ENCODE measurements around the gene SCRN2. TPM values are rescaled to one million over a fixed set of nuclear protein-coding genes. Genes with fewer than 3 reads are reported as not detected.

SCRN2 gene
- total RNA-seq, 1 donor from 2014 or later, result 44.8 TPM

- peak within 1 kb of the TSS; percentile 54 for H3K27ac Mint-ChIP-seq (ENCODE audit: unreplicated experiment)
- peak within 1 kb of the TSS; percentile 93 for H3K4me3 Mint-ChIP-seq (ENCODE audit: unreplicated experiment)
- H3K27me3 Mint-ChIP-seq (ENCODE audit: unreplicated experiment), result peaks cover 11% of the 10 kb centered on the region
- TF ChIP-seq, protein P1, sequence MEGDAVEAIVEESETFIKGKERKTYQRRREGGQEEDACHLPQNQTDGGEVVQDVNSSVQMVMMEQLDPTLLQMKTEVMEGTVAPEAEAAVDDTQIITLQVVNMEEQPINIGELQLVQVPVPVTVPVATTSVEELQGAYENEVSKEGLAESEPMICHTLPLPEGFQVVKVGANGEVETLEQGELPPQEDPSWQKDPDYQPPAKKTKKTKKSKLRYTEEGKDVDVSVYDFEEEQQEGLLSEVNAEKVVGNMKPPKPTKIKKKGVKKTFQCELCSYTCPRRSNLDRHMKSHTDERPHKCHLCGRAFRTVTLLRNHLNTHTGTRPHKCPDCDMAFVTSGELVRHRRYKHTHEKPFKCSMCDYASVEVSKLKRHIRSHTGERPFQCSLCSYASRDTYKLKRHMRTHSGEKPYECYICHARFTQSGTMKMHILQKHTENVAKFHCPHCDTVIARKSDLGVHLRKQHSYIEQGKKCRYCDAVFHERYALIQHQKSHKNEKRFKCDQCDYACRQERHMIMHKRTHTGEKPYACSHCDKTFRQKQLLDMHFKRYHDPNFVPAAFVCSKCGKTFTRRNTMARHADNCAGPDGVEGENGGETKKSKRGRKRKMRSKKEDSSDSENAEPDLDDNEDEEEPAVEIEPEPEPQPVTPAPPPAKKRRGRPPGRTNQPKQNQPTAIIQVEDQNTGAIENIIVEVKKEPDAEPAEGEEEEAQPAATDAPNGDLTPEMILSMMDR (IDR thresholded peaks at IDR 0.05; ENCODE audit: unreplicated experiment), result no peak
- peaks cover 66% of the 10 kb centered on the region for H3K4me1 Mint-ChIP-seq (ENCODE audit: unreplicated experiment)
- peak; percentile 70 for DNase-seq (ENCODE audit: low spot score)
- H3K36me3 Mint-ChIP-seq (ENCODE audit: low read depth, unreplicated experiment), result peaks cover 12% of the 10 kb centered on the region
- no peaks in the 10 kb centered on the region for H3K9me3 Mint-ChIP-seq (ENCODE audit: unreplicated experiment)
Observed at GRCh38 chr17:47850692-47851573, 9.9 kb upstream of the SCRN2 start, which contains the start of gene SP6. Gene SP6 (minus strand): TSS chr17:47851163. CDS start chr17:47848429, 2,734 bp downstream.

GRCh38 chr17:47850373-47850691 is 9.3 kb upstream of the SCRN2 start:
- TF ChIP-seq, protein P1 (IDR thresholded peaks at IDR 0.05; ENCODE audit: unreplicated experiment), result no peak
- no peaks in the 10 kb centered on the region for H3K9me3 Mint-ChIP-seq (ENCODE audit: unreplicated experiment)
- DNase-seq (ENCODE audit: low spot score), result no peak
- peak overlapping the region; percentile 93 for H3K4me3 Mint-ChIP-seq (ENCODE audit: unreplicated experiment)
- H3K4me1 Mint-ChIP-seq (ENCODE audit: unreplicated experiment), result peaks cover 63% of the 10 kb centered on the region
- H3K27me3 Mint-ChIP-seq (ENCODE audit: unreplicated experiment), result peaks cover 10% of the 10 kb centered on the region
- H3K36me3 Mint-ChIP-seq (ENCODE audit: low read depth, unreplicated experiment), result peaks cover 12% of the 10 kb centered on the region
- no peak overlapping the region for H3K27ac Mint-ChIP-seq (ENCODE audit: unreplicated experiment)

- H3K9me3 Mint-ChIP-seq (ENCODE audit: unreplicated experiment), result no peaks in the 10 kb centered on the region
- peaks cover 48% of the 10 kb centered on the region for H3K4me1 Mint-ChIP-seq (ENCODE audit: unreplicated experiment)
- peaks cover 8% of the 10 kb centered on the region for H3K36me3 Mint-ChIP-seq (ENCODE audit: low read depth, unreplicated experiment)
- peaks cover 6% of the 10 kb centered on the region for H3K27me3 Mint-ChIP-seq (ENCODE audit: unreplicated experiment)
- no peak for DNase-seq (ENCODE audit: low spot score)
- TF ChIP-seq, protein P1 (IDR thresholded peaks at IDR 0.05; ENCODE audit: unreplicated experiment), result no peak
- H3K27ac Mint-ChIP-seq (ENCODE audit: unreplicated experiment), result no peak overlapping the region
- no peak overlapping the region for H3K4me3 Mint-ChIP-seq (ENCODE audit: unreplicated experiment)
Observed at GRCh38 chr17:47848198-47848513, 7.1 kb upstream of the SCRN2 start.

GRCh38 chr17:47847341-47848197 is 6.5 kb upstream of the SCRN2 start:
- peaks cover 6% of the 10 kb centered on the region for H3K27me3 Mint-ChIP-seq (ENCODE audit: unreplicated experiment)
- H3K9me3 Mint-ChIP-seq (ENCODE audit: unreplicated experiment), result no peaks in the 10 kb centered on the region
- peaks cover 46% of the 10 kb centered on the region for H3K4me1 Mint-ChIP-seq (ENCODE audit: unreplicated experiment)
- H3K27ac Mint-ChIP-seq (ENCODE audit: unreplicated experiment), result no peak overlapping the region
- DNase-seq (ENCODE audit: low spot score), result no peak
- TF ChIP-seq, protein P1 (IDR thresholded peaks at IDR 0.05; ENCODE audit: unreplicated experiment), result peak; percentile 48
- H3K36me3 Mint-ChIP-seq (ENCODE audit: low read depth, unreplicated experiment), result peaks cover 8% of the 10 kb centered on the region
- H3K4me3 Mint-ChIP-seq (ENCODE audit: unreplicated experiment), result no peak overlapping the region
